GM21528 (cell line): ENCODE data around the gene ARL11.

Source experiments
- ATAC-seq: cut with Tn5 transposase; IDR thresholded peaks from one replicate; pipeline ENCODE4 v1.9.1; 2021; ENCODE audit warnings: mild to moderate bottlenecking, moderate library complexity; ENCODE audit not compliant: unreplicated experiment, low FRiP score

The ARL11 gene

GRCh38 chr13:49643035-49643646 lies 14.8 kb downstream of the ARL11 start:
- no peak for ATAC-seq

DNA sequence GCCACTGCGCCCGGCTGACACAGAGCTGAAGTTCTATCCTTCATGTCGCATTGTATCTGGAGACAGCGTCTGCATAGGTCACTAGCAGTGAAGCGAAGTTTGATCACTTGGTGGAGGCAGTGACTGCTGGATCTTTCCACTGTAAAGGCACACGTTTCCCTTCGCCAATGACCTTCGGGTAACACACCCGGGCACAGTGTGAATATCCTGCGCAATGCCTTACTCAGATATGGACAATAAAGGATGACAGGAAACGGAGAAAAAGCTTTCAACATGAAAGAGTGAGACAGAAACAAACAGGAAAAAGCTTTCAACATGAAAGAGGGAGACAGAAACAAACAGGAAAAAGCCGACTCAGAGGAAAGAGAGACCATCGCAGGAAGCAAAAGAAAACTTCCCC lies 17.1 kb downstream of the ARL11 start:
- no peak for ATAC-seq

DNA sequence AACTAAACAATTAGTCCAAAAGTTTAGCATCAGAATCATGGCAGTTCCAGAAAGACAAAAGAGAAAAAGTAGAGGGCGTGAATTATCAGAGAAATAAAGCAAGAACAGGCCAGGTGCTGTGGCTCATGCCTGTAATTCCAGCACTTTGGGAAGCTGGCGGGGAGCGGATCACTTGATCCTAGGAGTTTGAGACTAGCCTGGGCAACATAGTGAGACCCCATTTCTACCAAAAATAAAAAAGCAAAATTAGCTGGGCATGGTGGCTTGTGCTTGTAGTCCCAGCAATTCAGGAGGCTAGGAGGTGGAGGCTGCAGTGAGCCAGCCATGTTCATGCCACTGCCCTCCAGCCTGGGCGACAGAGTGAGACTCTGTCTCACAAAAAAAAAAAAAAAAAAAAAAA lies 18.4 kb downstream of the ARL11 start:
- ATAC-seq = no peak

DNA sequence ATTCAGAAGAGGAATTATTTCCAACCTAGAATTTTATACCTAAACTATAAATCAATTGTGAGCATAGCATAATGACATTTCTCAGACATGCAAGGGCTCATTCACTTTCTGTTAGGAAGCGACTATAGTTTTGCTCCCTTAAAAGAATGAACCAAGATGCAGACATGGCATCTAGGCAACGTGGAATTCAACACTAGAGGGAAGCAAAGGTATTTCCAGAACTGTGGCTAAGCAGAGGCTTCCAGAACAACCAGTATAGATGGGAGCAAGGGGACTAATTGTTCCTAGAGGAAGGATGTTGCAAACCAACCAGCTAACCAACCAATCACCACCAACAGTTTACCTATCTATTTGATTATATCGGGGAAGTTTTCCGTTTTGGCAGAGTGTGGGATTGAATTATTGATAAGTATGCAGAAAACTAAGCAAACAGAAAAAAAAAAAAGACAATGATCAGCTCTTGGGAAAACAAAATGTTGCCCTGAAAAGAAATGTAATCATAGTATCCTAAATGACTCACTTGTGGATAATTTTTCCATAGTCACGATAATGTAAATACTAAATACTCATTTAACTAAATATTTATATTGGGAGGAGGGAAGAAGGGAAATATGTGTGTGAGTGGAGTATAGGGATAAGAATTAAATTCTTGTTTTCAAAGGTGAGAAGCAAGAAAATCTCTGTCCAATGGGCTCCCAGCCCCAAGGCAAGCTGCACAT lies 21.1 kb downstream of the ARL11 start:
- ATAC-seq = no peak

- ATAC-seq = no peak
Measured at GRCh38 chr13:49649963-49650312, 21.6 kb downstream of the ARL11 start.

- ATAC-seq = no peak
Measured at GRCh38 chr13:49651570-49652354, 23.5 kb downstream of the ARL11 start.

DNA sequence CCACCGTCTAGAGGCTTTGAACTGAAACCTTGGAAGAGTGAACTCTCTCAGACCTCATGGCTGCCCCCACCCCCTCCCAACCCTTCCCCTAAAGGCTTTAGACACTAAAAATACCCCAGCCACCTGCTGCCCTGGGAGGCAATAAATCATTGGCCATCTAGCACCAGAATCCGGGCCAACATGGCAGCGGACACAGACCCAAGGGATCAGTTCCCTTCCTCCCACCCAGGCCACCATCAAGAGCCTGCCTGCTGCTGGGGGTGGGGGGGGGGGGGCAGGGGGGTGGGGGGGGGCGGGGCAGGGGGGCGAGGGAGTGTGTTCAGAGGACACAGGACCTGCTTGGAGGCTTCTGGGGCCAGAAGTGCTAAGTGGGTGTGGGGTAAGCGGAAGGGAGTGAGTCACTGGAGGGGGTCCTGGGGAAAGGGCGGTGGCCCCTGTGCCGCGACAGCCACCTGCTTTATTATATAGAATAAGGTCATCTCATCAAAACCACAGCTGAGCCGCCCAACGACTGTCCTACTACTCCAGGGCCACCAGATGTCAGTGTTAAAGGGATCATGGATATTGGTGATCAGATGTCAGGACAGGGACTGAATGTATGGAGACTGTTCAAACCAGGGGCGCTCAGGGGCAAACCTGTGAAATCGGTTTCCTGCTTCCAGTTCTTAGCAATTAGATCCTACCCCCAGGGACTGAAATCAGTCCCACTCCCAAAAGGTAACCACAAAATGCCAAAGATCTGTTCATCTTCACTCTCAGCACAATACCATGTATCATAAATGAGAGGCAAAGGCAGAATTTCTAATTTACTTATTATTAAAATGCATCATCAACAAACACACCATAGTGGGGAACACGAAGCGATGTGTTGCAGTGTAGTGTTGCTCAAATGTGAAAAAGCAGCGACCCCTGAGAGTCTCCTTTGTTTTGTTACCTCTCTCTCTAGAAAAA lies 24.3 kb downstream of the ARL11 start:
- no peak for ATAC-seq

GRCh38 chr13:49653478-49653877 lies 25.2 kb downstream of the ARL11 start:
- ATAC-seq = no peak

- no peak for ATAC-seq
Measured at GRCh38 chr13:49654011-49654410, 25.7 kb downstream of the ARL11 start.

GRCh38 chr13:49655906-49656305 lies 27.6 kb downstream of the ARL11 start:
- ATAC-seq = no peak

- ATAC-seq = no peak
Measured at GRCh38 chr13:49657241-49657641, 28.9 kb downstream of the ARL11 start.

GRCh38 chr13:49664606-49665005 lies 36.3 kb downstream of the ARL11 start:
- ATAC-seq = no peak

DNA sequence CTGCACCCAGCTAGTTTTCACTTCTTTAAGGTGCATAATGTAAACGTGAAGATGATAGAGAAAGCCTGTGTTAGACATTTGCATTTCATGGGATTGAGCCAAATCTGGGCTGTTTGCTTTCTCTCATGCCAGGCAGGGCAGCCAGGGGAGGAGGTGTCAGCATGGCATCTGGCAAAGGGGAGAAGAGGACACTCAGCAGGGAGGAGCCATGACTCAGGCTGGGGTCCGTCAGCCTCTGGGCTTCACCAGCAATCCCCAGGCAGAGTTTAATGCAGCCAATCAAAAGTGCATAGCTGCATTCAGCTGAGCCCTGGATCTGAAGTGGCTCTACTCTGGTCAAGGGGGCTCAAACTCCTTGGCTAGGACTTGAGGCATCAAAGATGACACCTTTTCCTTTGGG lies 39.5 kb downstream of the ARL11 start:
- ATAC-seq = no peak

DNA sequence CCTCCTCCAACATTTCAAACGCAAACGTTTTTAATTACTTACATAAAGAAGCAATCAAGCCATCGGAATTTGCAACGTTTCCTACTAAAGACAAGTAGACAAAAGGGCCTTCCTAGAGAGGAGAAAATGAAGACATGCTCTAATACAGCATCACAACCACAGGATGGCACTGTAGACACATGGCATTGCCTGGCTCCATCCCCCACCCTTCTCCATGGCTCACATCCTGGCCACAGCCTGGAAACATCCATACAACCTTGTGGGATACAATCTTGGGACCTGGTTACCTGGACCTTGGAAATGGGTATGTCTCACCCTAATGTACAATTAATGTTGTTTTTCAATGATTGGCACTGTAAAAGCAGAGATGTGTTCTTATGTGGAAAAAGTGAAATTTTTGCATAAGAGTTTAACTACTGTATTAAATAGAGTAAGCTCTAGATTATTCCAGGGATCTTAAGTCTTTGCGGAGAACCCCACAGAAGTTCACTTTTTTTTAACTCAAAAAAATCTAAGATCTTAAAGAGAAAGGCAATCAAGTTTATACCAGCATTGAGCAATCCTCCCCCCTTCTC lies 41.5 kb downstream of the ARL11 start:
- ATAC-seq = no peak

DNA sequence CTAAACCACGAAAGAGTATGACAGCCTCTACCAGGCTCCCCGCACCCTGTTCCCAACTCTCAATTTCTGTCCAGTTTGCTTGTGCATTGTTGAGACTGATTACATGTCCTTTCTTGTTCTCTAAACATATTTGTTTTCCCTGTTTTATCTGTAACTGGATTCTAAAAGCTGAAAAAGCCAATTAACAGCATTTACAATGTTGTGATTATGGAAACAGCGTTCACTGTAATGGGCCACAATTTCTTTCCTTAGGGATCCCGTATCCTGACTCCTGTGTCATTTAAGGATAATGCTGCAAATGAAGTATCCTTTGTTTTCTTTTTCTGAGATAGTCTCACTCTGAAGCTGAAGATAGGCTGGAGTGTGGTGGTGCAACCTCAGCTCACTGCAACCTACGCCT lies 42.5 kb downstream of the ARL11 start:
- no peak for ATAC-seq

- ATAC-seq = no peak
Measured at GRCh38 chr13:49676581-49677298, 48.4 kb downstream of the ARL11 start.

DNA sequence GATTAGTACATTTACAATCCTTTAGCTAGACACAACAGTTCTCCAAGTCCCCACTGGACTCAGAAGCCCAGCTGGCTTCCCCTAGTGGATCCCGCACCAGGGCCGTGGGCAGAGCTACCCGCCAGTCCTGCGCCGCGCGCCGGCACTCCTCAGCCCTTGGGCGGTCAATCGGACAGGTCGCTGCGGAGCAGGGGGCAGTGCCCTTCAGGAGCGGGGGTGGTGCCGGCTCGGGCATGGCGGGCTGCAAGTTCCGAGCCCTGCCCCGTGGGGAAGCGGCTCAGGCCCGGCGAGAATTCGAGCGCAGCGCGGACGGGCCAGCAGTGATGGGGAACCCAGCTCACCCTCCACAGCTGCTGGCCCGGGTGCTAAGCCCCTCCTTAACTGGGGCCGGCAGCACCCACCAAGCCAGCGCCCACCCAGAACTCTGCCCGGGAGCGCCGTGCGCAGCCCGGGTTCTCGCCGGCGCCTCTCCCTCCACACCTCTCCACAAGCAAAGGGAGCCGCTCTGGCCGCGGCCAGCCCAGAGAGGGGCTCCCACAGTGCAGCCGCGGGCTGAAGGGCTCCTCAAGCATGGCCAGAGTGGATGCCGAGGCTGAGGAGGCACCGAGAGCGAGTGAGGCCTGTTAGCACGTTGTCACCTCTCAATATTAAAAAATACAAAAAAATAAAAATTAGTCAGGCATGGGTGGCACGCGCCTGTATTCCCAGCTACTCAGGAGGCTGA lies 50.0 kb downstream of the ARL11 start:
- ATAC-seq = no peak

GRCh38 chr13:49679246-49679645 lies 50.9 kb downstream of the ARL11 start:
- no peak for ATAC-seq

DNA sequence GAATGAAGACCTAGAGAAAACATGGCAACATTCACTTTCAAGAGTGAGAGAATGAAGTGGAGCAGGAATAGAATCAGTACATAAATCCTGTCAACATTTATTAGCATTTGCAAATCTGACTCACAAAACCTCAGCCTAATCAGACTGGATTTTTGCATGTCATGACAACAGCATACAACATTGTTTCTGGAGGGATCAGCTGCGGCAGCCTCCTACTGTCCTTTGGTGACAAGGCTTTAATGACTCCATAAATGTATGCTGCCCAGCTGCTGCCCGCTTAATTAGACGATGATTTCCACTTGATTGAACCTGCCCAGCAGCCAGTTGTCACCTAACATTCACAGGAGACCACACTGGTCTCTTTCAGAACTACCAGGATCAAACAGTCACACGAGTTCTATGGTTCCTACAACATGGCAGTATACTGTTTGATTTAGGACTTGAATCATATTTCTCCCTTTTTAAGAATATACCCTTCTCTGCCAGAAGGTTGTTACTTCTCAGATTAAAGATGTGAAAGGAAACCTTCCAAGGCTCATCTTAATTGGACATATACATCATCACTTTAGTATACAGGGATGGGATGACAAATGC lies 53.6 kb downstream of the ARL11 start:
- no peak for ATAC-seq
